Smooth muscle cell of the pulmonary artery (primary cell): Measurements from ENCODE around the gene BCOR. TPM values are rescaled to one million over a fixed set of nuclear protein-coding genes. Genes with fewer than 3 reads are reported as not detected.

Source experiments
- total RNA-seq: library from RNA; depleted of rRNA; stranded (reverse); fragments of >200 nt; gene quantifications from 2 replicates; pipeline ENCODE4 v1.2.3, GENCODE V29; 2014

Gene BCOR
- total RNA-seq, result 24.0 and 25.9 TPM in 2 replicates

DNA sequence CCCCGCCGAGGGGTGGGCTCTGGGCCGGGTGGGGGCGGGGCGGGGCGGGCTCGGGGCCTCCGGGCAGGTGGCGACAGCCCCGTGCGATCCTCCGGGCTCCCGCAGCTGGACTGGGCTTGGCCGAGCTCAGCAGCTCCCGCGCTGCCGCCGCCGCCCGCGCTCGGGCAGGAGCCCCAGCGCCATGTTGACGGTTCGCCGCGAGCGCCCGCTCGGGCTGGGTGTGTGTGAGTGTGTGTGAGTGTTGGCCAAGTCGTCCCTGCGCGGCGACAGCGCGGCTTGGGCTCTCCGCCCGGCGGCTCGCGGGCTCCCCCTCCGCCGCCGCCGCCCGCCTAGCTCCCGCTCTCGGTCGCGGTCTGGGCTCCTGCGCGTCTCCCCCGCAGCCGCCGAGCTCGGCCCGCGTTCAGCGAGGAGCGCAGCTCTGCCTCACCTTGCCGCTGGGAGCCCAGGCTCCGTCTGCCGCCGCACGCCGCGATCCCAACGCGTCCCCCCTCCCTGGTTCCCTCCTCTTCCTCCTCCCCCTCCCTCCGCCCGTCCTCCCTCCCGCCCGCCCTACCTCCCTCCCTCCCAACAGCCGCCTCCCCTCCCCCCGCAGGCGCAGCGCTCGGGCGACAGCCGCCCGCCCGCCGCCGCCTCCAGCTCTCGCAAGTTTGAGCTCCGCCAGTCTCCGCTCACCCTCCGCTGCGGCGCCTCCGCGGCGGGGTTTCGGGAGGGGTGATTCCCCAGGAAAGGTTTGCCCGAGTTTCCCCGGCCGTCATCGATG, at the start of gene BCOR:
Gene BCOR, minus strand, starts transcription at position 455 of the 760 bp plus-strand sequence. CDS start 20,029 bp downstream, outside the sequence.

